GM23338 (cell line): ENCODE data around the gene COG2. TPM values are rescaled to one million over a fixed set of nuclear protein-coding genes. Genes with fewer than 3 reads are reported as not detected.

ENCODE experiments used
- ETS1 ChIP-seq: IDR thresholded peaks from 2 replicates; pipeline ENCODE4 v1.6.1; 2016; ENCODE audit warnings: antibody characterized with exemption
- EZH2 ChIP-seq: fragments of 200-600 bp; sonication (generic); IDR thresholded peaks from one replicate; pipeline ENCODE4 v1.8.0; 2017; ENCODE audit warnings: antibody characterized with exemption, mild to moderate bottlenecking, low read depth; ENCODE audit not compliant: unreplicated experiment
- EZH2phosphoT487 ChIP-seq: fragments of 200-600 bp; sonication (generic); IDR thresholded peaks from one replicate; pipeline ENCODE4 v1.8.1; 2018; ENCODE audit warnings: antibody characterized with exemption; ENCODE audit not compliant: unreplicated experiment
- JUNB ChIP-seq: IDR thresholded peaks from one replicate; pipeline ENCODE4 v1.6.1; 2016; ENCODE audit warnings: antibody characterized with exemption; ENCODE audit not compliant: unreplicated experiment
- ZNF331 ChIP-seq: fragments of 250-450 bp; sonication (Bioruptor Pico); IDR thresholded peaks from 2 replicates; pipeline ENCODE4 v1.5.0; 2020; ENCODE audit warnings: low read depth, mild to moderate bottlenecking, moderate library complexity
- ZNF462 ChIP-seq: fragments of 250-450 bp; sonication (Bioruptor Pico); IDR thresholded peaks from 2 replicates; pipeline ENCODE4 v1.5.0; 2020; ENCODE audit warnings: mild to moderate bottlenecking, moderate library complexity
- polyA plus RNA-seq: library from polyadenylated mRNA; unstranded; fragments of >200 nt; fragmentation: Nextera tagmentation; extraction: Ambion mirVana; gene quantifications from 2 replicates; pipeline ENCODE4 v1.2.1, GENCODE V29; 2016
- total RNA-seq: library from RNA; depleted of rRNA; stranded (reverse); fragments of >200 nt; shearing (Covaris generic); gene quantifications from 2 replicates; pipeline ENCODE4 v1.2.3, GENCODE V29; 2014; rRNA removed

The COG2 gene
- total and polyA plus RNA-seq, 2 experiments from 2014 or later, result 35.8 to 38.5 TPM

GRCh38 chr1:230739564-230740290 lies 97.4 kb downstream of the COG2 start (continued):
- TF ChIP-seq ZNF462 (CRISPR knock-in tag) (no peak), EZH2phosphoT487 (no peak), ZNF331 (CRISPR knock-in tag) (no peak), ETS1 (no peak), EZH2 (no peak), JUNB (no peak)

Other genes with a start within 250 kb of the COG2 start
- gene PGBD5, start 216.1 kb upstream of the COG2 start, total RNA-seq, result 16.6 and 17.0 TPM in 2 replicates
- 3.4 and 3.9 TPM in 2 replicates for gene PGBD5, start 216.1 kb upstream of the COG2 start, polyA plus RNA-seq
- gene AGT, start 71.6 kb downstream of the COG2 start, total RNA-seq, result not detected in 2 replicates
- gene AGT, start 71.6 kb downstream of the COG2 start, polyA plus RNA-seq, result 0.11 TPM in 1 of 2 replicates, not detected in the other
- 0.07 TPM in 1 of 2 replicates, not detected in the other for gene CAPN9, start 104.9 kb downstream of the COG2 start, total RNA-seq
- gene CAPN9, start 104.9 kb downstream of the COG2 start, polyA plus RNA-seq, result 0.33 TPM in 1 of 2 replicates, not detected in the other
- 46.5 and 46.6 TPM in 2 replicates for gene C1orf198, start 226.0 kb downstream of the COG2 start, total RNA-seq
- 14.9 and 15.2 TPM in 2 replicates for gene C1orf198, start 226.0 kb downstream of the COG2 start, polyA plus RNA-seq